ENCODE data around the gene ARHGAP12.

ARHGAP12 gene

DNA sequence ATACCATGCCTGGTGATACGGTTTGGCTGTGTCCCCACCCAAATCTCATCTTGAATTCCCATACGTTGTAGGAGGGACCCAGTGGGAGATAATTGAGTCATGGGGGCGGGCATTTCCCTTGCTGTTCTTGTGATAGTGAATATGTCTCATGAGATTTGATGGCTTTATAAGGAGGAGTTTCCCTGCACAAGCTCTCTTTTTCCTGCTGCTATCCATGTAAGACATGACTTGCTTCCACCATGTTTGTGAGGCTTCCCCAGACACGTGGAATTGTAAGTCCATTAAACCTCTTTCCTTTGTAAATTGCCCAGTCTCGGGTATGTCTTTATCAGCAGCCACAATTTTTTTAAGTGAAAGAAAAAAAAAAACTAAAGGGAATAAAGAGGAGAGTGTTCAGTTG lies 152.5 kb downstream of the ARHGAP12 start:
- H3K36me3 ChIP-seq (ENCODE audit: insufficient read depth, low read length): no peaks in the 10 kb centered on the region
- no peak overlapping the region for H3K4me3 ChIP-seq (ENCODE audit: low read length, poor library complexity, severe bottlenecking)
- no peaks in the 10 kb centered on the region for H3K27me3 ChIP-seq (ENCODE audit: insufficient read depth, low read length, poor library complexity, severe bottlenecking)
- no peak overlapping the region for H2AFZ ChIP-seq (ENCODE audit: low read length)
- TF ChIP-seq, protein P1, sequence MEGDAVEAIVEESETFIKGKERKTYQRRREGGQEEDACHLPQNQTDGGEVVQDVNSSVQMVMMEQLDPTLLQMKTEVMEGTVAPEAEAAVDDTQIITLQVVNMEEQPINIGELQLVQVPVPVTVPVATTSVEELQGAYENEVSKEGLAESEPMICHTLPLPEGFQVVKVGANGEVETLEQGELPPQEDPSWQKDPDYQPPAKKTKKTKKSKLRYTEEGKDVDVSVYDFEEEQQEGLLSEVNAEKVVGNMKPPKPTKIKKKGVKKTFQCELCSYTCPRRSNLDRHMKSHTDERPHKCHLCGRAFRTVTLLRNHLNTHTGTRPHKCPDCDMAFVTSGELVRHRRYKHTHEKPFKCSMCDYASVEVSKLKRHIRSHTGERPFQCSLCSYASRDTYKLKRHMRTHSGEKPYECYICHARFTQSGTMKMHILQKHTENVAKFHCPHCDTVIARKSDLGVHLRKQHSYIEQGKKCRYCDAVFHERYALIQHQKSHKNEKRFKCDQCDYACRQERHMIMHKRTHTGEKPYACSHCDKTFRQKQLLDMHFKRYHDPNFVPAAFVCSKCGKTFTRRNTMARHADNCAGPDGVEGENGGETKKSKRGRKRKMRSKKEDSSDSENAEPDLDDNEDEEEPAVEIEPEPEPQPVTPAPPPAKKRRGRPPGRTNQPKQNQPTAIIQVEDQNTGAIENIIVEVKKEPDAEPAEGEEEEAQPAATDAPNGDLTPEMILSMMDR (conservative IDR thresholded peaks at IDR 0.05; ENCODE audit: low read length): no peak
- TF ChIP-seq EZH2phosphoT487 (IDR thresholded peaks at IDR 0.05; ENCODE audit: borderline replicate concordance): no peak
- H3K79me2 ChIP-seq (ENCODE audit: insufficient read depth, low read length): no peaks in the 10 kb centered on the region
- H3F3A ChIP-seq (ENCODE audit: low read depth): no peaks in the 10 kb centered on the region
- no peak overlapping the region for H3K9ac ChIP-seq (ENCODE audit: low read depth, low read length, poor library complexity, severe bottlenecking)
- H3K9me3 ChIP-seq (ENCODE audit: insufficient read depth, low read depth, low read length): no peaks in the 10 kb centered on the region
- H3K4me1 ChIP-seq (ENCODE audit: insufficient read depth, low read length, poor library complexity, severe bottlenecking): no peaks in the 10 kb centered on the region
- no peak overlapping the region for H3K4me2 ChIP-seq (ENCODE audit: low read depth, low read length, poor library complexity, severe bottlenecking)
- no peaks in the 10 kb centered on the region for H4K20me1 ChIP-seq (ENCODE audit: insufficient read depth, low read length, poor library complexity, severe bottlenecking)
- no peaks in the 10 kb centered on the region for H3K9me2 ChIP-seq (replicated peaks; ENCODE audit: low read depth, low read length)

DNA sequence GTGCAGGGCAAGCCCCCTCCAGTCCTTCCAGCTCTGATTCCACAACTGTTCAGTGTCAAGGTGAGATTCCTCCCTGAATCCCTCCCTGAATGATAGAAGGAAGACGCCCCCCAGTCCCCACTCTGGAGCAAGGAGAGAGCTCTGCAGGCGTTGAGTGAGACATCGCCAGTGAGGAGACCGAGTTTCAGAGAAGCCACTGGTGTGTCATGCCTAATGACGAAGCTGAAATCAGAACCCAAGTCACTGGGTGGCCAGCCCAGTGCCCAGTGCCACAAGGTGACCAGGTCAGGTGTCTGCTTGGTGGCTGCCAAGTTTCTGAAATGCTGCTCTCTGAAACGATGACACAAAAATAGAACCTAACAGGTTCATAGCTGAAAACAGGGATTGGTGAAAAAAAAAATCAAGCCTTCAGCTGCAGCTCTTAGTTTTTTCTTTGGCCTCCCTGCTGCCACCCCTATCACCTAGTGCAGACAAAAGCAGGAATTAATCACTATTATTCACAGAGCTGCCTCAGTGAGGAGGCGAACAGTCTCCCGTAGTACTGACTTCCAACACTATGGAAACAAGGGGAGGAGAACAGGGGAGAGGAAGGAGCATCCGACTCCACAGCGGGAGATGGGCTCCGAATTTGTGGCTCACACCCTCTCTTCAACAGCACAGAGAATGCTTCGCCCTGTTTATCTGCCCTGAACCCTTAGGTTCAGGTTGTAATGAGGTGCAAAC lies 153.5 kb downstream of the ARHGAP12 start:
- no peaks in the 10 kb centered on the region for H4K20me1 ChIP-seq (ENCODE audit: insufficient read depth, low read length, poor library complexity, severe bottlenecking)
- H3K9ac ChIP-seq (ENCODE audit: low read depth, low read length, poor library complexity, severe bottlenecking): no peak overlapping the region
- H2AFZ ChIP-seq (ENCODE audit: low read length): no peak overlapping the region
- H3K4me2 ChIP-seq (ENCODE audit: low read depth, low read length, poor library complexity, severe bottlenecking): no peak overlapping the region
- H3K9me2 ChIP-seq (replicated peaks; ENCODE audit: low read depth, low read length): no peaks in the 10 kb centered on the region
- no peaks in the 10 kb centered on the region for H3K36me3 ChIP-seq (ENCODE audit: insufficient read depth, low read length)
- no peaks in the 10 kb centered on the region for H3F3A ChIP-seq (ENCODE audit: low read depth)
- no peaks in the 10 kb centered on the region for H3K79me2 ChIP-seq (ENCODE audit: insufficient read depth, low read length)
- TF ChIP-seq, protein P1 (conservative IDR thresholded peaks at IDR 0.05; ENCODE audit: low read length): no peak
- TF ChIP-seq EZH2phosphoT487 (IDR thresholded peaks at IDR 0.05; ENCODE audit: borderline replicate concordance): no peak
- H3K27me3 ChIP-seq (ENCODE audit: insufficient read depth, low read length, poor library complexity, severe bottlenecking): no peaks in the 10 kb centered on the region
- H3K4me3 ChIP-seq (ENCODE audit: low read length, poor library complexity, severe bottlenecking): no peak overlapping the region
- H3K4me1 ChIP-seq (ENCODE audit: insufficient read depth, low read length, poor library complexity, severe bottlenecking): no peaks in the 10 kb centered on the region
- no peaks in the 10 kb centered on the region for H3K9me3 ChIP-seq (ENCODE audit: insufficient read depth, low read depth, low read length)

DNA sequence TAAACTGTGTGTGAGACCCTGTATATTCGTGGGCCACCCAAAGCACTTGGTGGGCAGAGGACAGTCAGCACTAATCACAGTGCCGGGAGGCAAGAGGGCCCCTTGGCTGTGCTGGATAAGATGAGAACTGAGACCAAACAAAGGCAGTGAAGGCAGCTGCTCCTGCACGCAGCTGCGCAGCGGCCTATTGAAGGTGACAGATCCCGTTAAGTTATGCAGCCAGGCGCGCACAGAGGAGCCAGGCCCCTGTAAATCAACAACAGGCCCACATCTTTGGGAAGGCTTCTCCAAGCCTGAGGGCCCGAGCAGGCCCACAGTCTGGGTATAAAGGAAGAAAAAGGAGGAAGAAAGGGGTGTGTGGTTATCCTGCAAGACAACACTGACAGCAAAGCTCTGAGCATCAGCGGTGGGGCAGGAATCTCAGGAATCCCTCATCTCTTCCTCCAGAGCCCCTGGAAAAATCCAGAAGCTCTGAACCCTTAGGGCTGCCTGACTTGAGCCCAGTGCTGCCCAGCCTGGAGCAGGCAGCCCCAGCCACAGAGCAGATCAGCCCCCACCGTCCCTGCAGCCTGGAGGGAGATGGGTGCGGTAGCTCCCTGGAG lies 154.2 kb downstream of the ARHGAP12 start:
- Histone ChIP-seq H3K27me3 (ENCODE audit: insufficient read depth, low read length, poor library complexity, severe bottlenecking) (no peaks in the 10 kb centered on the region), H3K79me2 (ENCODE audit: insufficient read depth, low read length) (no peaks in the 10 kb centered on the region), H4K20me1 (ENCODE audit: insufficient read depth, low read length, poor library complexity, severe bottlenecking) (no peaks in the 10 kb centered on the region), H3K9ac (ENCODE audit: low read depth, low read length, poor library complexity, severe bottlenecking) (no peak overlapping the region), H3K4me2 (ENCODE audit: low read depth, low read length, poor library complexity, severe bottlenecking) (no peak overlapping the region), H3F3A (ENCODE audit: low read depth) (no peaks in the 10 kb centered on the region), H3K36me3 (ENCODE audit: insufficient read depth, low read length) (no peaks in the 10 kb centered on the region), H3K4me1 (ENCODE audit: insufficient read depth, low read length, poor library complexity, severe bottlenecking) (no peaks in the 10 kb centered on the region), H2AFZ (ENCODE audit: low read length) (no peak overlapping the region), H3K9me3 (ENCODE audit: insufficient read depth, low read depth, low read length) (no peaks in the 10 kb centered on the region), H3K4me3 (ENCODE audit: low read length, poor library complexity, severe bottlenecking) (no peak overlapping the region), H3K9me2 (replicated peaks; ENCODE audit: low read depth, low read length) (no peaks in the 10 kb centered on the region)
- TF ChIP-seq, protein P1 (conservative IDR thresholded peaks at IDR 0.05; ENCODE audit: low read length): no peak
- no peak for TF ChIP-seq EZH2phosphoT487 (IDR thresholded peaks at IDR 0.05; ENCODE audit: borderline replicate concordance)

Data from Loucy (cell line).